CD14-positive monocyte (primary cell): Measurements from ENCODE around the gene CXXC5. TPM values are rescaled to one million over a fixed set of nuclear protein-coding genes. Genes with fewer than 3 reads are reported as not detected.
A peak's percentile ranks its signal among the peaks of the same experiment; 100 is the strongest.

Experiments
- DNase-seq, 3 donors: peaks; one replicate each; pipeline ENCODE4 v3.0.0-alpha.2; 2011 to 2022
- H2AFZ ChIP-seq: 2 replicates; pipeline ENCODE4 v1.6.0; 2012; ENCODE audit warnings: mild to moderate bottlenecking, low read depth, low read length, inconsistent platforms; ENCODE audit not compliant: insufficient read depth, poor library complexity, severe bottlenecking
- H3K27ac ChIP-seq, 2 donors: 1 replicate in 1 of 2; 2 replicates in 1 of 2; pipeline ENCODE4 v1.5.1; 2012 to 2013; ENCODE audit warnings: low read length in 2 of 2, control low read depth in 1 of 2, inconsistent platforms in 1 of 2, low read depth in 1 of 2, mild to moderate bottlenecking in 1 of 2
- H3K27me3 ChIP-seq, 2 donors: one replicate each; pipeline versions ENCODE4 v1.6.0 to v1.6.1; 2011 to 2013; ENCODE audit warnings: low read length in 2 of 2; ENCODE audit not compliant: control insufficient read depth in 2 of 2, insufficient read depth in 2 of 2
- H3K36me3 ChIP-seq, 2 donors: replicated peaks in 1 of 2; 1 replicate in 1 of 2; 2 replicates in 1 of 2; pipeline versions ENCODE4 v1.5.1 to v1.6.1; 2012 to 2013; ENCODE audit warnings: low read length in 2 of 2, control low read depth in 1 of 2, inconsistent platforms in 1 of 2, mild to moderate bottlenecking in 1 of 2; ENCODE audit not compliant: insufficient read depth in 2 of 2, control insufficient read depth in 1 of 2
- H3K4me1 ChIP-seq, 2 donors: 1 replicate in 1 of 2; 2 replicates in 1 of 2; pipeline versions ENCODE4 v1.5.1 to v1.6.1; 2012 to 2013; ENCODE audit warnings: low read length in 2 of 2, control low read depth in 1 of 2, inconsistent platforms in 1 of 2, mild to moderate bottlenecking in 1 of 2, moderate library complexity in 1 of 2; ENCODE audit not compliant: insufficient read depth in 2 of 2, control insufficient read depth in 1 of 2
- H3K4me2 ChIP-seq: replicated peaks from 2 replicates; pipeline ENCODE3; 2012; ENCODE audit warnings: low read length, moderate library complexity, mild to moderate bottlenecking; ENCODE audit not compliant: poor library complexity, severe bottlenecking; ENCODE audit errors: extremely low read depth
- H3K4me3 ChIP-seq, 3 experiments: fragments of 200-600 bp in 1 of 3; sonication (generic) in 1 of 3; replicated peaks in 1 of 3; 1 replicate in 2 of 3; 2 replicates in 1 of 3; pipeline ENCODE4 v1.5.1; 2011 to 2013; ENCODE audit warnings: low read length in 3 of 3, mild to moderate bottlenecking in 3 of 3, control low read depth in 2 of 3, low read depth in 2 of 3, inconsistent platforms in 1 of 3, moderate library complexity in 1 of 3
- H3K79me2 ChIP-seq: 2 replicates; pipeline ENCODE4 v1.6.0; 2012; ENCODE audit warnings: mild to moderate bottlenecking, control low read depth, inconsistent platforms, low read length, moderate library complexity; ENCODE audit not compliant: insufficient read depth
- H3K9ac ChIP-seq: 2 replicates; pipeline ENCODE4 v1.6.0; 2017; ENCODE audit warnings: low read length, mild to moderate bottlenecking; ENCODE audit not compliant: insufficient read depth, poor library complexity, severe bottlenecking
- H3K9me3 ChIP-seq, 2 donors: replicated peaks in 1 of 2; 1 replicate in 1 of 2; 2 replicates in 1 of 2; pipeline versions ENCODE4 v1.5.1 to v1.6.1; 2012 to 2013; ENCODE audit warnings: low read length in 2 of 2, control low read depth in 1 of 2; ENCODE audit not compliant: control insufficient read depth in 1 of 2, insufficient read depth in 1 of 2
- H4K20me1 ChIP-seq: 2 replicates; pipeline ENCODE4 v1.6.0; 2012; ENCODE audit warnings: mild to moderate bottlenecking, low read length, control low read depth, moderate library complexity; ENCODE audit not compliant: insufficient read depth
- H3K27ac Mint-ChIP-seq, 7 donors: one replicate each; pipeline ENCODE4 v1.8.0; 2020; ENCODE audit warnings: mild to moderate bottlenecking in 7 of 7, mixed read lengths in 7 of 7, moderate library complexity in 6 of 7, inconsistent platforms in 2 of 7
- H3K27me3 Mint-ChIP-seq, 3 donors: one replicate each; pipeline ENCODE4 v1.8.0; 2021 to 2022; ENCODE audit warnings: low read depth in 3 of 3, mild to moderate bottlenecking in 3 of 3, mixed read lengths in 3 of 3, moderate library complexity in 3 of 3, inconsistent platforms in 1 of 3
- H3K36me3 Mint-ChIP-seq, 2 donors: one replicate each; pipeline ENCODE4 v1.8.0; 2020; ENCODE audit warnings: mixed read lengths in 2 of 2, inconsistent platforms in 1 of 2, mild to moderate bottlenecking in 1 of 2
- H3K4me1 Mint-ChIP-seq: one replicate; pipeline ENCODE4 v1.8.0; 2020; ENCODE audit warnings: mild to moderate bottlenecking, mixed read lengths
- H3K4me3 Mint-ChIP-seq, 2 donors: one replicate each; pipeline ENCODE4 v1.8.0; 2020; ENCODE audit warnings: mild to moderate bottlenecking in 2 of 2, mixed read lengths in 2 of 2, moderate library complexity in 1 of 2
- H3K9me3 Mint-ChIP-seq, 7 donors: one replicate each; pipeline ENCODE4 v1.8.0; 2020 to 2022; ENCODE audit warnings: mixed read lengths in 7 of 7, mild to moderate bottlenecking in 6 of 7, moderate library complexity in 6 of 7, inconsistent platforms in 2 of 7
- WGBS: methylation state at CpG from one replicate; pipeline ENCODE4 v1.1.5; 2013; ENCODE audit warnings: missing lambda C conversion rate; ENCODE audit not compliant: insufficient coverage; 5-methylcytosine and 5-hydroxymethylcytosine counted together
- intact Hi-C, 2 donors: fragments of 100-400 bp; cut with micrococcal nuclease; formaldehyde crosslinking; loops; one replicate each; pipeline versions ENCODE4 v1.15.0 to v1.15.1; 2023
- polyA plus RNA-seq, 3 donors: library from polyadenylated mRNA; depleted of rRNA in 1 of 3; unstranded in 2 of 3; stranded (reverse) in 1 of 3; fragments of 300-500 nt in 2 of 3; fragments of >200 nt in 1 of 3; fragmentation: Illumina TruSeq in 2 of 3; gene quantifications; 1 replicate in 2 of 3; 2 replicates in 1 of 3; pipeline ENCODE4 v1.2.3, GENCODE V29; 2012 to 2021
- TF ChIP-seq, protein P1 (sequence below): fragments of 200-600 bp; IDR thresholded peaks from one replicate; pipeline ENCODE4 v1.8.0; 2022; ENCODE audit warnings: antibody characterized with exemption, mild to moderate bottlenecking

CXXC5 gene
- polyA plus RNA-seq, 3 donors: 22.4 to 37.2 (median 33.7) TPM

DNA sequence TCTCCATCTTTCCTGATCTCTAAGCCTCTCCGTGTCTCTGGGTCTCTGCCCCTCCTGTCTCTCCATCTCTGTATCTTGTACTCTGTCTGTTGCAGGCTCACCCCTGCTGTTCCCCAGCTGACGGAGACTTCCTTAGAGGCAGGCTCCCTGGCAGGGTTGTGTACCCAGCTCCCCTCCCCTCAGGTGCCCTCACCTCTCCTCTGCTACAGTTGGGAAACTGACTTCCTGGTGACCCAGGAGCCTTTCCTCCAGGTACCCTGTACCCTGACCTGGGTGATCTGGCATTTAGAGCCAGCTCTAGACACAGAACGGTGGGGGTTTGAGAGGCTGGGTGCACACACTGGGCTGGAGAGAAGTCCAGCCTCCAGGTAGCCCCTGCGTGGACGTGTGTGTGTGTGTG is 37.7 kb downstream of the CXXC5 start:
- Mint-ChIP-seq H3K4me1 (peaks cover 25% of the 10 kb centered on the region), H3K4me3 (no peak overlapping the region), H3K36me3 (peaks cover 30 to 35% of the 10 kb centered on the region in 2 donors), H3K27me3 (peaks cover 20 to 31% (median 26%) of the 10 kb centered on the region in 3 donors), H3K27ac (peak overlapping the region in 2 of 7 donors; percentile 2 to 40), H3K9me3 (no peaks in the 10 kb centered on the region)
- peaks cover 14 to 35% of the 10 kb centered on the region in 2 donors for H3K36me3 ChIP-seq
- peaks cover 0 to 23% of the 10 kb centered on the region in 2 donors for H3K27me3 ChIP-seq
- no peaks in the 10 kb centered on the region for H3K9me3 ChIP-seq
- H4K20me1 ChIP-seq: peaks cover 7% of the 10 kb centered on the region
- H3K79me2 ChIP-seq: no peaks in the 10 kb centered on the region
- peaks cover 6 to 25% of the 10 kb centered on the region in 2 donors for H3K4me1 ChIP-seq
- DNase-seq: no peak
- H3K4me3 ChIP-seq: no peak overlapping the region
- 82% methylated on average over 5 of the region's 5 CpGs for whole genome bisulfite sequencing
- TF ChIP-seq, protein P1, sequence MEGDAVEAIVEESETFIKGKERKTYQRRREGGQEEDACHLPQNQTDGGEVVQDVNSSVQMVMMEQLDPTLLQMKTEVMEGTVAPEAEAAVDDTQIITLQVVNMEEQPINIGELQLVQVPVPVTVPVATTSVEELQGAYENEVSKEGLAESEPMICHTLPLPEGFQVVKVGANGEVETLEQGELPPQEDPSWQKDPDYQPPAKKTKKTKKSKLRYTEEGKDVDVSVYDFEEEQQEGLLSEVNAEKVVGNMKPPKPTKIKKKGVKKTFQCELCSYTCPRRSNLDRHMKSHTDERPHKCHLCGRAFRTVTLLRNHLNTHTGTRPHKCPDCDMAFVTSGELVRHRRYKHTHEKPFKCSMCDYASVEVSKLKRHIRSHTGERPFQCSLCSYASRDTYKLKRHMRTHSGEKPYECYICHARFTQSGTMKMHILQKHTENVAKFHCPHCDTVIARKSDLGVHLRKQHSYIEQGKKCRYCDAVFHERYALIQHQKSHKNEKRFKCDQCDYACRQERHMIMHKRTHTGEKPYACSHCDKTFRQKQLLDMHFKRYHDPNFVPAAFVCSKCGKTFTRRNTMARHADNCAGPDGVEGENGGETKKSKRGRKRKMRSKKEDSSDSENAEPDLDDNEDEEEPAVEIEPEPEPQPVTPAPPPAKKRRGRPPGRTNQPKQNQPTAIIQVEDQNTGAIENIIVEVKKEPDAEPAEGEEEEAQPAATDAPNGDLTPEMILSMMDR: no peak
- H3K9ac ChIP-seq: no peak overlapping the region
- intact Hi-C loops: loop anchor here in 1 of 2 donors (2.0 kb wide), 1 partner anchor 49 kb away; no protein-coding TSS in a partner anchor
- H3K27ac ChIP-seq: no peak overlapping the region
- no peak overlapping the region for H2AFZ ChIP-seq
- H3K4me2 ChIP-seq: no peak overlapping the region

DNA sequence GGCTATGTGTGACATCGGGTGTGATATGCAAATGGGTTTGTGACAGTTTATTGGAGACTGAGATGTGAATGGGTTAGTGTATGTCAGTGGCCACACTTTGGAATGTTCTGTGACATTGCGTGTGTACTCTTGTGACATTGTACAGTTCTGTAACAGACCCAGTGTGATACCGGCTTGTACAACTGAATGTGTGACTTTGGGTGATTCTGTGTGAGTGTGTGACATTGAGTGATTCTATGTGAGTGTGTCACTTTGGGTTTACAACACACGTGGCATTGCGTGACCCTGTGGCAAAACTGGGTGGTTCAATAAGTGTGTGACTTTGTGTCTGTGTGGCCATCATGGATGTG is 38.2 kb downstream of the CXXC5 start:
- peaks cover 6% of the 10 kb centered on the region for H4K20me1 ChIP-seq
- H3K27ac ChIP-seq: no peak overlapping the region
- WGBS: 90% methylated on average over 4 of the region's 5 CpGs
- peaks cover 25 to 31% of the 10 kb centered on the region in 2 donors for H3K36me3 Mint-ChIP-seq
- peaks cover 24 to 35% (median 30%) of the 10 kb centered on the region in 3 donors for H3K27me3 Mint-ChIP-seq
- no peaks in the 10 kb centered on the region for H3K79me2 ChIP-seq
- no peak overlapping the region for H2AFZ ChIP-seq
- no peak overlapping the region for H3K4me2 ChIP-seq
- DNase-seq: no peak
- H3K27ac Mint-ChIP-seq: peak overlapping the region in 2 of 7 donors; percentile 2 to 12
- H3K4me1 ChIP-seq: peaks cover 6 to 25% of the 10 kb centered on the region in 2 donors
- H3K27me3 ChIP-seq: peaks cover 0 to 24% of the 10 kb centered on the region in 2 donors
- no peak overlapping the region for H3K9ac ChIP-seq
- H3K9me3 Mint-ChIP-seq: no peaks in the 10 kb centered on the region
- TF ChIP-seq, protein P1: no peak
- intact Hi-C loops: loop anchor here in 1 of 2 donors (2.0 kb wide), 1 partner anchor 50 kb away; no protein-coding TSS in a partner anchor
- H3K4me3 ChIP-seq: no peak overlapping the region
- H3K36me3 ChIP-seq: peaks cover 10 to 30% of the 10 kb centered on the region in 2 donors
- no peaks in the 10 kb centered on the region for H3K9me3 ChIP-seq
- H3K4me1 Mint-ChIP-seq: peaks cover 25% of the 10 kb centered on the region
- H3K4me3 Mint-ChIP-seq: no peak overlapping the region
